HuH-7.5 (cell line): ENCODE results near the gene AAR2.

ENCODE experiments used
- DNase-seq: peaks from one replicate; pipeline ENCODE4 v3.0.0; 2011; ENCODE audit warnings: low spot score

Gene AAR2

DNA sequence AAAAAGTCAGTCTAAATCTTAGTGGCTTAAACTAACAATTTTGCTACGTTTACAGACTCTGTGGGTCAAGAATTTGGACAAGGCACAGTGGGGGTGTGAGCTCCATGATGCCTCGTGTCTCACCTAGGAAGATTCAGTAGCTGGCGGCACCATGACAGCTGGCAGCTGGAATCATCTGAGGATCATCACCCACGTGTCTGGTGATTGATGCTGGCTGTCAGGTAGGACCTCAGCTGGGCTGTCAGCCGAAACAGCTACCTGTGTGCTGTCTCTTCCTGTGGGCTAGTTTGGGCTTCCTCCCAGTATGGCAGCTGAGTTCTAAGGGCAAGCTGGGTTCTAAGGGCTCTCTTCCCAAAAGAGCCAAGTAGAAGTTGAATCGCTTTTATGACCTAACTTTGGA, 43.5 kb downstream of the AAR2 start:
- DNase-seq = no peak

DNA sequence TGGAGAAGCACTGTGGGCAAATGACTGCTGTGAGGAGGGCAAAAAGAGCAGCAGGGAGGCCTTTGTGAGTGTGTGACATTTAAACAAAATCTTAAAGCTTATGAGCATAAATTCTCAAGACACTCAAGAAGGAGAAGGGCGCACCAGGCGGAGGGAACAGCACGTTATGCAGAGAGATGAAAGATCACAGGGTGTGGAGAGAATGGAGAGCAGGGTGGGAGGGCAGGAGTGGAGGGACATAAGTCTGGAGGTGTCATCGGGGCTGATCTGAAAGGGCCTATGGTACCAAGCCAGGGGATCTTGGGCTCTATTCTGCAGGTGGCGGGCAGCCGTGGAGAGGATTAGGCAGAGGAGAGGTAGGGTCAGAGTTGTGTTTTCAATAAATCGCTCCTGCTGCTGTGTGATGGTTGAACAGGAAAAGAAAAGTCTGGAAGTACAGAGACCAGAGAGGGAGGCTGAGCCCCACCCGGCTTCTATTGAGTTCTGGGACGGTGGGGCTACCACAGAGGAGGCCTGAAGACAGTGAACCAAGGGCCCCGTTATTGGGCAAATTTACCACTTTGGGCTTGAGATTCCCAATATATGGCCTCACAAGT, 45.6 kb downstream of the AAR2 start:
- DNase-seq = no peak

DNA sequence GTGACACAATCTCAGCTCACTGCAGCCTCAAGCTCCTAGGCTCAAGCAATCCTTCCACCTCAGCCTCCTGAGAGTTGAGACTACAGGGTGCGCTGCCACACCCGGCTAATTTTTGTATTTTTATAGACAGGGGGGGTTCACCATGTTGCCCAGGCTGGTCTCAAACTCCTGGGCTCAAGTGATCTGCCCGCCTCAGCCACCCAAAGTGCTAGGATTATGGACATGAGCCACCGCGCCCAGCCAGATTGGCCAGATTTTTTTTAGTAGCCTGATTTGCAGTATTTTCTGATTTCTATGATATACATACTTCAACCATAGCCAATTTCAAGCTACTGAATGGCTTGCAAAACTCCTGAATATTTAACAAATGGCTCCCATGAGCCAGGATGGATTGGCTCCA, 48.5 kb downstream of the AAR2 start:
- no peak for DNase-seq

DNA sequence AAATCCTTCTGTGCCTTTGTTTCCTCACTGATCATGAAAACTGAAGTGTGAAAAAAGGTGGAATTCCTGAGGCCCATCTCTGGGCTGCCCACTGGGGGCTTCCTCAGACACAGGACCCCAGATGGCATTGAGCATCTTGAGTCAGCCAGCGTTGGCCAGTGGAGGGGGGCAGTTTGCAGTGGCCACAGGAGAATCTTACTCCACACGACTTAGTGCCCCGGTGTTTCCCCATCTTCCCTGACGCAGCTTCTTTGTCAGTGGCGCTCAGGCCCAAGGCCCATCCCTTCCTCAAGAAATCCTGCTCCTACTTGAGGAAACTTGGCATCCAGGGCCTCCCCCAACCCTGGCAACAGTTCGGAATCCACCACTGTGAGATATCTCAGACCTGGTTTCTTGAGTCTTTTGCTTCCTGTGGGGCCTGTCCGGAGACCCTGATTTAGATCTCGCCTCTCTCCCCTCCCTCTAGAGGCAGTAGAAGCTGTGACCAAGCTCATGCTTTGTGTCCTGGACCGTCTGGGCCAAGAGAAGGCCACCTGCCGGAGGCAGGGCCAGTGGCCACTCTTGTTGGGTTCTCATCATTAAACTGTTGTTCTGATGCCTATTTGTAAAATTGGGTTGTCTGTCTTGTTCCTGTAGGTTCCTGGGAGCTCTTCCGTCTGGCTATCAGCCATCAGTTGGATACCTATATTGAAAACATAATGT, 49.6 kb downstream of the AAR2 start:
- no peak for DNase-seq

DNA sequence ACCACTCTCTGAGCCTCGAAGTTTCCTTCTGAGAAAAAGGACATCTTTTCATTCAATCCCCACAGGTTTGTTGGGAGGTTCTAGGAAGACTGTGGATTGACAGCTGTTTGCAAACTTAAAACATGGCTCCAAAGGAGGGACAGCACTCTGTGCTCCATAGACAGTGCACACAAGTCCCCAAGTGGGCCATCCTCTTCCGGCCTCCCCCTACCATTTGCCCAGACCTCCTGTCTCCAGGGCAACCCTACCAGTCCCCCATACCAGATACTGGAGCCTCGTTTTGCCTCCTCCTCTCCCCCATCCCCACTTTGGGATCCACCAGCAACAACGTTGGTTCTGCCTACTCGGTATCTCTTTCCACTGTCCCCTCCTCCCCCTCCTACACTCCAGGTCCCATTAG, 61.4 kb downstream of the AAR2 start:
- DNase-seq = no peak

DNA sequence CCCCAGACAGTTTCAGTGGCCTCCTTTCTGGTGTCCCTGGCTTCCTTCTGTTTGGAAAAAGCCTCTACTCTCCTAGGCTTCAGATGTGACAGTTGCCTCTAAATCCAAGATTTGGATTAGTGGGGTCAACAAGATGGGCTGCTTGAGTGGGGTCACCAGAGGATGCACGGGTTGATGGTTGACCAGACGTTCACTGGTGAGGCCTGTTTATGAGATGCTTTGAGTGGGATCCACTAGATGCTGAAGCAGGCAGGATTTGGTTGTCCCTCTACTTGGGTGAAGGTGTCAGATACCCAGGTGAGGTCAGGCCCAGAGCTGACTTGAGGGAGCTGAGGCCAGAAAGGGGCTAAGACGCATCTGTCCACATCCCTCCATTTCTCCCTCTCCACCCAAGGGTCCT, 61.8 kb downstream of the AAR2 start:
- DNase-seq = no peak

DNA sequence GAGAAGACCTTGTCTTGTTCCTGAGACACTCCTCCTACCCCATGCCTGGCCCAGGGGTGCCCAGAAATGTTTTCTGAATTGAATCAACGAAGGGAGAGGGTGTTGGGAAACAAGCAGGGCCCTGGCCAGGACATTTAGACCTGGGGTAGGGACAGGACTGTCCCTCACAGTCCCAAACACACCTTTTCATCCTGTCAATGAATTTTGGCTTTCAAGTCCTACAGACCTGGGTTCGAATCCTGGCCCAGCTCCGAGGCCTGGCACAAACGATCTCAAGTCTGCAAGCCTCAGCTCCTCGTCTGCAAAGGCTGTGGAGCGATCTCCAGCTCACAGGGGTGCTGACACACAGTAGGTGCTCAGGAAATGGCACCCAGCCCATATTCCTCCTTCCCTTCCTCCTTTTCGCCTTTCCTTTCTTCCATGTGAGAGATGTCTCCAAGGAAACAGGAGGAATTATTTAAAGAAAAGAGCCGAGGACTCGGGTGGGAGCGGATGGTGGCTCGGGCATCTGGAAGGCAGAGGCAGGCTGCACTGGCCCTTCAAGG, 62.6 kb downstream of the AAR2 start:
- DNase-seq = no peak

DNA sequence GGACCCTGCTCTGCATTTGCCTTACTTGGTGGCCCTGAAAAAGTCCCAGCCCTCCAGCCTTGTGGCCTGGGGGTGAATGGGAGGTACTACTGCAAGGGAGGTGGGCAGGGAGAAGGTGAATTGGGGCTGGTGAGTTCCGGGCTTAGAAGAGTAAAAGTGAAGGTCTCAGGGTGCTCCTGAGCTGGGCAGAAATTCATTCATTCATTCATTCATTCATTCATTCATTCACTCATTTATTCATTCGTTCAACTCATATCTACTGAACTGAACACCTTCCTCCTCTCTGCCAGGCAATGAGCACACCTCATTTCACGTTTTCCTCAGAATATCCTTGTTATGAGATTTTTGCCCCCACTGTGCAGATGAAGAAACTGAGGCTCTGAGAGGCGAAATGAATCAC, 63.2 kb downstream of the AAR2 start:
- no peak for DNase-seq

DNA sequence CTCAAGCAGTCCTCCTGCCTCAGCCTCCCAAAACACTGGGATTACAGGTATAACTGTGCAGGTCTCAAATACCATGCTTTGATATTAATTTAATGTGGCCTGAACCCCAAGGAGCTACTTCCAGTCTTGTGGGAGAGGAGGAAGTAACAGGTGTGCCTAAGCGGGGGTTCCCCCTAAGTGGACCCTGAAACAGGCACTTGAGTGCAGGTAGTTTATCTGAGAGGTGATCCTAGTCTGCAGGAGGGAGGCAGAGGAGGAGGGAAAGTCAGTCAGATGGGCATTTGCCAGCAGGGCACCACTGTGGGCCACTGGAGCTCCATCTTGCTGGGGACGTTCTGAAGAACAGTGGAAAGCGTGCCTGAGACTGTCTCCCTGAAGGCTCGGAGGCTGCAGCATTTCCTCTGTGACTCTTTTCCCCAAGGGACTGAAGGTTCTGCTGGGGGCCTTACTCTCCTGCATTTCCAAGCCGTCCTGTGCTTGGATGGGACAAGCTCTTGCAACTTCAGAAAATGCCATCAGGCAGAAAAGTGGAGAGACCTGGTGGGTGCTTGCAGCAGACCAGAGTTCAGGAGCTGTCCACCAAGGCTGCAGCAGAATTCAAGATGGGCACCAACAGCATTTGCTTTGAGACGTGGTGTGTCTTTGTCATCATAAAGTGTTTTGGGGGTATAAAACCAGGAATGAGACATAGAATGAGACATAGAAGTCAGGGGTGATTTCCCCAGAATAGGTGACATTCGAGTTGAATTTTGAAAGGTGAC, 65.3 kb downstream of the AAR2 start:
- no peak for DNase-seq

DNA sequence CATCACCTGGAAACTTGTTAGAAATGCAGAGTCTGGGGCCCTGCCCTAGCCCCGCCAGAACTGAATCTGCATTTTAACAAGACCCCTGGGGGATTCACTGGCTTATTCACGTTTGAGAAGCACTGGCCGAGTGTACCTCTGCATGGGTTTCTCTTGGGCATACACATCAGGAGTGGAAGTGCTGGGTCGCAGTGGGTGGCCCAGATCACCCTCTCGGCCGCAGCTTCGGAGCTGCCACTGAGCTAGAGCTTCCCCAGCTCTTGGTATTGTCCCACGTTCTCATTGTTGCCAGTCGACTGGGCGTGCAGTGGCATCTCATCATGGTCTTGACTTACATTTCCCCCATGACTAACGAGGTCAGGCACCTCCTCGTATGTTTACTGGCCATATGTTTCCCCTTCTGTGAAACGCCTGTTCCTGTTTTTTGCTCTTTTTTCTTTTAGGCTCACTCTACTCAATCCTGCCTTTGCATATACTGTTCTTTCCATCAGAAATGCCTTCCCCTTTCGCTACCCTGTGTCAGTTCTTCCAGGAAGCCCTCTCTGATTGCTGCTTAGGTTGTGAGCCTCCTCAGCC, 66.8 kb downstream of the AAR2 start:
- DNase-seq = no peak

DNA sequence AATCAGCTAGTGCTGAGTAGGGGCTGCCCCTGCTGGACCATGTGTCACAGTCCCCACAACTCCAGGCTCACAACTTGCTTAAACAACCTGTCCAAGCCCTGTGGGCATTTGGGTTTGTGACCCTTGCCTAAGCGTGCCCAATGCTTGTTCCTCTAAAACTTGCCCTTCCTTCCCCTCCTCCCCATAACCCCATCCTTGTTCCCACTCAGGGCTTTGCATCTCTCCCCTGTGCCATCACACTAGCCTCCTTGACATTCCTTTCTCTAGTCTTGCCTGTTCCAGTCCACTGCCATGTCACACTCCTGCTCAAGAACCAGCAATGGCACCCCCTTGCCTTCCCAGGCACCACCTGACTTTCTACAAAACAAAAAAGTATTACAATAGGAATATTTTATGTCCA, 67.6 kb downstream of the AAR2 start:
- DNase-seq = no peak

DNA sequence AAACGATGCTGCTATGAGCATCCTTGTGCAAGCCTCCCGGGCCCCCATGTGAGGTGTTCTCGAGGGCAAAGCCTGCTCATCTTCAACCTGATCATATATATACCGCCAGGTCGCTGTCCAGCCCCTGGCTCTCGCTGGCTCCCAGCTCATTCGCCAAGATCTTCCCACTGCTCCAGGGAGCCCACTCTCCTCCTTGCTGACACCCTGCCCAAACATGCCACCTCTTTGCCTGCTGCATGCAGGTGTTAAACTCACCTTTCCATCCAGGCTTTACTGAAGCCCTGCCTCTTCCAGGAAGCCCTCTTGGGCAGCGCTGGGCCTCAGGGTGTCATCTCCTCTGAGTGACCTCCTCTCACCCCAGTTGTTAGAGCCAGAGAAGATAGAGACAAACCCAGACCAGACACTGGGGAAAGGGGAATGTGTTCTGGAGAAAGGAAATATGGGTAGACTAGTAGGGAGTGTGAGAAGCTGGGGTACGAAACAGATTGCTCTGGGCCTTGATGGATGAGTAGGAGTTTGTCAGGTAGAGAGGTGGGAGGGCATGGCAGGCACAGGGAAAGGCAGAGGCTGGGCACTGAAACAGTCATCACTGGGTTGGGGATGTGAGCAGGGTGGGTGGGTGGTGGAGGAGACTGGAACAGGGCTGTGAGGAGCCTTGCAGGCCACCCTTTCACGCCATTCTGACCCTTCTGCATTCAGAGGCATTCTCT, 68.7 kb downstream of the AAR2 start:
- DNase-seq = no peak

DNA sequence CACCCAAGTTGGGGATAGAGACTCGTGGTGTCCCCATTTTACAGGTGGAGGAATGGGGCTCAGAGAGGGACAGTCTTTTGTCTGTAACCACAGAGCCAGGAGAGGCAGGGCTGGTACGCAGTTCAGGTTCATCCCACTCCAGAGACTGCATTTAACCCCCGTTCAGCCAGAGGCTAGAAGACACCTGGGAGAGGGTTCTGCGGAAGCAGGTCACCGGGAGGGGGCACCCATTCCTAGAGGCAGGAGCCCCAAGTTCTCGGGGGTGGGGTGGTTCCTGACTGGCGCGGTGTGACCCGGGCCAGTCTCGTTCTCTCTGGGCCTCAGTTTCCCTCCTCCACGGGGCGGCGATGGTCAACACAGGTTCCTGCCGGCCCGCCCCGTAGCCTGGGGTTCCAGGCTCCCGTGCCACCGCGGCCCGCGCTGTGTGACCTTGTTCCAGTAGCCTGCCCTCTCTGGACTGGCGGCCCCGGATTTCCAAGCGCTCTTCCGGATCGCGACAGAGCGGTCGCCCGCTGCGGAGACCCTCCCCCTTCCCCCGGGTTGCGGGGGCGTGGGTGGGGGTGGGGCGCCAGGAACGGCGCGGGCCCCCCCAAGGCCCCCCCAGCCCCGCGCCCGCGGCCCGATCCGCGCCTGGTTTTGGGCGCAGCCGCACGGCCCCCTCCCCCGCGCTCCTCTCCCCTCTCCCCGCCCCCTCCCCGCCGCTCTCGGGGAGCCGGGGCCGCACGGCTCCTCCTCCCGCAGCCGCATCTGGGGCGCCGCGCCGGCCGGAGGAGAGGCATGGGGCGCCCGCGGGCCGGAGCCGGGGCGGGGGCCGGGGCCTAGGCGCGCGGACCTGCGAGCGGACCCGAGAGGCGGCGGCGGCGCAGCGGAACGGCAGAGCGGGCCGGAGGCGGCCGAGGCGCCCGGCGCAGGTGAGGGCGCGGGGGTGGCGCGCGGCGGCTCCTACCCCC, 69.6 kb downstream of the AAR2 start, which contains the start of gene DLGAP4:
Gene DLGAP4 (plus strand): TSS at position 738 of the 950 bp plus-strand sequence. CDS start 125,379 bp downstream, outside the sequence.
- DNase-seq = no peak
